Middle frontal gyrus (tissue), 1 donor: Measurements from ENCODE around the gene TAS2R40.
"Not testable (repeated sequence)": the region's sequence is repeated elsewhere in the genome, so short reads cannot be mapped to it uniquely, and the experiment has no call there.

Source experiments
- DNase-seq: peaks from one replicate; pipeline ENCODE4 v3.0.0-alpha.2; 2015; ENCODE audit warnings: low spot score; ENCODE audit errors: extremely low spot score

Gene TAS2R40

GRCh38 chr7:143221737-143222136 lies at the start of gene TAS2R40:
Gene TAS2R40, plus strand, starts transcription at chr7:143222037. Its CDS starts 42 bp downstream, at chr7:143222079.
- no peak for DNase-seq

GRCh38 chr7:143172354-143172753 lies 49.5 kb upstream of the TAS2R40 start:
- no peak for DNase-seq

GRCh38 chr7:143176128-143176527 lies 45.7 kb upstream of the TAS2R40 start:
- no peak for DNase-seq

- no peak for DNase-seq
Measured at GRCh38 chr7:143177374-143178119, 44.3 kb upstream of the TAS2R40 start.

- not testable (repeated sequence) for DNase-seq
Measured at GRCh38 chr7:143180771-143181170, 41.1 kb upstream of the TAS2R40 start.

- DNase-seq = no peak
Measured at GRCh38 chr7:143181349-143181748, 40.5 kb upstream of the TAS2R40 start.

- no peak for DNase-seq
Measured at GRCh38 chr7:143183024-143183423, 38.8 kb upstream of the TAS2R40 start, which contains the start of gene TAS2R39. Gene TAS2R39, plus strand, starts transcription at chr7:143183419. Its CDS starts 0 bp downstream, at chr7:143183419.

GRCh38 chr7:143185551-143185950 lies 36.3 kb upstream of the TAS2R40 start:
- DNase-seq = no peak

- no peak for DNase-seq
Measured at GRCh38 chr7:143188994-143189393, 32.8 kb upstream of the TAS2R40 start.

- no peak for DNase-seq
Measured at GRCh38 chr7:143193880-143194279, 28.0 kb upstream of the TAS2R40 start.

GRCh38 chr7:143199040-143199439 lies 22.8 kb upstream of the TAS2R40 start:
- DNase-seq = no peak

GRCh38 chr7:143202161-143202560 lies 19.7 kb upstream of the TAS2R40 start:
- no peak for DNase-seq

GRCh38 chr7:143203386-143203785 lies 18.5 kb upstream of the TAS2R40 start:
- DNase-seq = no peak

- DNase-seq = no peak
Measured at GRCh38 chr7:143205560-143206293, 16.1 kb upstream of the TAS2R40 start.

GRCh38 chr7:143210541-143210940 lies 11.3 kb upstream of the TAS2R40 start:
- no peak for DNase-seq

- DNase-seq = not testable (repeated sequence)
Measured at GRCh38 chr7:143213478-143213877, 8.4 kb upstream of the TAS2R40 start.

- peak; percentile 82 for DNase-seq
Measured at GRCh38 chr7:143214789-143215679, 6.8 kb upstream of the TAS2R40 start.

GRCh38 chr7:143216151-143216550 lies 5.7 kb upstream of the TAS2R40 start:
- DNase-seq = no peak

GRCh38 chr7:143216686-143217085 lies 5.2 kb upstream of the TAS2R40 start:
- DNase-seq = no peak

GRCh38 chr7:143217806-143218205 lies 4.0 kb upstream of the TAS2R40 start:
- DNase-seq = no peak

- no peak for DNase-seq
Measured at GRCh38 chr7:143221286-143221685, 551 bp upstream of the TAS2R40 start.

GRCh38 chr7:143222782-143223181 lies 945 bp downstream of the TAS2R40 start:
- no peak for DNase-seq
